ENCODE results near the gene DYNC2H1. TPM values are rescaled to one million over a fixed set of nuclear protein-coding genes. Genes with fewer than 3 reads are reported as not detected.

Gene DYNC2H1
- total RNA-seq, 1 experiment from 2014 or later = 17.2 TPM

DNA sequence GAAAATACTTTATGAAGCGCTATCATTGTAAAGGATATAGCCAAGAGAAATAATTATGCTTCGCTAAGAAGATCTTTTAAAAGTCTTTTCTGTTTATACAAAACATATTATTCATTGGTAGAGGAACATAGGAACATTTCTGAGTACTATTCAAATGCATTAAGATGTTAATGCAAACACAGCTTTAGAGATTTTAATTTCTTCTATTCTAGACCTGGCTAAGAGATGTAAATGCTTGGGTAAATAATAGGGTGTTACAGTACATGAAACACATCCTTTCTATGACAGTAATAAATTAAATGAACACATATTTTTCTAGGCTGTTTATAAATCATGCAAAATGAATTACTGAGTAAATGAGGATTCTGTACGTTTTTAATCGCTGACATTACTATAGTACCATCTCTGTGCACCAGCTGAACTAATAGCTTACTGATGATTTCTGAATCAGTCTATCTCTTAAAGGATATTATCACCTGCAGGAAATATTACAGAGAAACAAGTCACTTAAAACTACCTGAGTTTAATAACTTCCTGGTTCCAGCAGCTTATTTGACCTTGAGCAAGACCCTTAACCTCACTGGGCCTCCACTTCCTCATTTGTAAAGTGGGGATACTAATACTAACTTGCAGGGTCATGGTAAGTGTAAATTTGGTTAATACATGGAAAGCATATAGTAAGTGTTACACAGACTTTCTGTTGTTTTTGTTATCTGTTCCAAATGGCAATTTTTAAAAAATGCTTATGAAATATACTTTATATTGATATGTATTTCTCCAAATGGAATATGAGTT lies 344.9 kb downstream of the DYNC2H1 start:
- H3K4me3 Mint-ChIP-seq = 0 out of 2 replicates have a peak overlapping the region, but pooled peaks have one; percentile 8
- no peak overlapping the region for H3K27ac Mint-ChIP-seq
- DNase-seq (ENCODE audit: low spot score) (no peak), ATAC-seq (no peak)
- peaks cover 9% of the 10 kb centered on the region for H3K4me1 Mint-ChIP-seq
- TF ChIP-seq JAZF1 (CRISPR knock-in tag; IDR thresholded peaks at IDR 0.05) (no peak), NR1H2 (CRISPR knock-in tag; IDR thresholded peaks at IDR 0.05) (no peak), ESRRA (CRISPR knock-in tag; IDR thresholded peaks at IDR 0.05; ENCODE audit: borderline replicate concordance) (peak; percentile 49; the same call in 1 of the 2 replicates), ZNF121 (CRISPR knock-in tag; IDR thresholded peaks at IDR 0.05) (no peak)
- TF ChIP-seq, protein P1, sequence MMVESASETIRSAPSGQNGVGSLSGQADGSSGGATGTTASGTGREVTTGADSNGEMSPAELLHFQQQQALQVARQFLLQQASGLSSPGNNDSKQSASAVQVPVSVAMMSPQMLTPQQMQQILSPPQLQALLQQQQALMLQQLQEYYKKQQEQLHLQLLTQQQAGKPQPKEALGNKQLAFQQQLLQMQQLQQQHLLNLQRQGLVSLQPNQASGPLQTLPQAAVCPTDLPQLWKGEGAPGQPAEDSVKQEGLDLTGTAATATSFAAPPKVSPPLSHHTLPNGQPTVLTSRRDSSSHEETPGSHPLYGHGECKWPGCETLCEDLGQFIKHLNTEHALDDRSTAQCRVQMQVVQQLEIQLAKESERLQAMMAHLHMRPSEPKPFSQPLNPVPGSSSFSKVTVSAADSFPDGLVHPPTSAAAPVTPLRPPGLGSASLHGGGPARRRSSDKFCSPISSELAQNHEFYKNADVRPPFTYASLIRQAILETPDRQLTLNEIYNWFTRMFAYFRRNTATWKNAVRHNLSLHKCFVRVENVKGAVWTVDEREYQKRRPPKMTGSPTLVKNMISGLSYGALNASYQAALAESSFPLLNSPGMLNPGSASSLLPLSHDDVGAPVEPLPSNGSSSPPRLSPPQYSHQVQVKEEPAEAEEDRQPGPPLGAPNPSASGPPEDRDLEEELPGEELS (CRISPR knock-in tag; IDR thresholded peaks at IDR 0.05) = no peak
- H3K9me3 Mint-ChIP-seq = no peaks in the 10 kb centered on the region
- ChIA-PET CTCF (no interaction called here), POLR2A (no interaction called here)
- H3K36me3 Mint-ChIP-seq = no peaks in the 10 kb centered on the region
- H3K27me3 Mint-ChIP-seq (ENCODE audit: low read depth) = no peaks in the 10 kb centered on the region

- no peak for DNase-seq (ENCODE audit: low spot score)
- Mint-ChIP-seq H3K9me3 (no peaks in the 10 kb centered on the region), H3K4me3 (no peak overlapping the region), H3K27ac (no peak overlapping the region), H3K4me1 (no peaks in the 10 kb centered on the region), H3K36me3 (no peaks in the 10 kb centered on the region), H3K27me3 (ENCODE audit: low read depth) (no peaks in the 10 kb centered on the region)
- ChIA-PET CTCF (no interaction called here), POLR2A (no interaction called here)
- TF ChIP-seq IRF2 (CRISPR knock-in tag; IDR thresholded peaks at IDR 0.05; ENCODE audit: borderline replicate concordance, low read depth) = no peak
- no peak for TF ChIP-seq SP1 (CRISPR knock-in tag; conservative IDR thresholded peaks at IDR 0.05)
- no peak for TF ChIP-seq EMX1 (CRISPR knock-in tag; IDR thresholded peaks at IDR 0.05)
- TF ChIP-seq, protein P2, sequence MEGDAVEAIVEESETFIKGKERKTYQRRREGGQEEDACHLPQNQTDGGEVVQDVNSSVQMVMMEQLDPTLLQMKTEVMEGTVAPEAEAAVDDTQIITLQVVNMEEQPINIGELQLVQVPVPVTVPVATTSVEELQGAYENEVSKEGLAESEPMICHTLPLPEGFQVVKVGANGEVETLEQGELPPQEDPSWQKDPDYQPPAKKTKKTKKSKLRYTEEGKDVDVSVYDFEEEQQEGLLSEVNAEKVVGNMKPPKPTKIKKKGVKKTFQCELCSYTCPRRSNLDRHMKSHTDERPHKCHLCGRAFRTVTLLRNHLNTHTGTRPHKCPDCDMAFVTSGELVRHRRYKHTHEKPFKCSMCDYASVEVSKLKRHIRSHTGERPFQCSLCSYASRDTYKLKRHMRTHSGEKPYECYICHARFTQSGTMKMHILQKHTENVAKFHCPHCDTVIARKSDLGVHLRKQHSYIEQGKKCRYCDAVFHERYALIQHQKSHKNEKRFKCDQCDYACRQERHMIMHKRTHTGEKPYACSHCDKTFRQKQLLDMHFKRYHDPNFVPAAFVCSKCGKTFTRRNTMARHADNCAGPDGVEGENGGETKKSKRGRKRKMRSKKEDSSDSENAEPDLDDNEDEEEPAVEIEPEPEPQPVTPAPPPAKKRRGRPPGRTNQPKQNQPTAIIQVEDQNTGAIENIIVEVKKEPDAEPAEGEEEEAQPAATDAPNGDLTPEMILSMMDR (IDR thresholded peaks at IDR 0.05) = no peak
- TF ChIP-seq, protein P3, sequence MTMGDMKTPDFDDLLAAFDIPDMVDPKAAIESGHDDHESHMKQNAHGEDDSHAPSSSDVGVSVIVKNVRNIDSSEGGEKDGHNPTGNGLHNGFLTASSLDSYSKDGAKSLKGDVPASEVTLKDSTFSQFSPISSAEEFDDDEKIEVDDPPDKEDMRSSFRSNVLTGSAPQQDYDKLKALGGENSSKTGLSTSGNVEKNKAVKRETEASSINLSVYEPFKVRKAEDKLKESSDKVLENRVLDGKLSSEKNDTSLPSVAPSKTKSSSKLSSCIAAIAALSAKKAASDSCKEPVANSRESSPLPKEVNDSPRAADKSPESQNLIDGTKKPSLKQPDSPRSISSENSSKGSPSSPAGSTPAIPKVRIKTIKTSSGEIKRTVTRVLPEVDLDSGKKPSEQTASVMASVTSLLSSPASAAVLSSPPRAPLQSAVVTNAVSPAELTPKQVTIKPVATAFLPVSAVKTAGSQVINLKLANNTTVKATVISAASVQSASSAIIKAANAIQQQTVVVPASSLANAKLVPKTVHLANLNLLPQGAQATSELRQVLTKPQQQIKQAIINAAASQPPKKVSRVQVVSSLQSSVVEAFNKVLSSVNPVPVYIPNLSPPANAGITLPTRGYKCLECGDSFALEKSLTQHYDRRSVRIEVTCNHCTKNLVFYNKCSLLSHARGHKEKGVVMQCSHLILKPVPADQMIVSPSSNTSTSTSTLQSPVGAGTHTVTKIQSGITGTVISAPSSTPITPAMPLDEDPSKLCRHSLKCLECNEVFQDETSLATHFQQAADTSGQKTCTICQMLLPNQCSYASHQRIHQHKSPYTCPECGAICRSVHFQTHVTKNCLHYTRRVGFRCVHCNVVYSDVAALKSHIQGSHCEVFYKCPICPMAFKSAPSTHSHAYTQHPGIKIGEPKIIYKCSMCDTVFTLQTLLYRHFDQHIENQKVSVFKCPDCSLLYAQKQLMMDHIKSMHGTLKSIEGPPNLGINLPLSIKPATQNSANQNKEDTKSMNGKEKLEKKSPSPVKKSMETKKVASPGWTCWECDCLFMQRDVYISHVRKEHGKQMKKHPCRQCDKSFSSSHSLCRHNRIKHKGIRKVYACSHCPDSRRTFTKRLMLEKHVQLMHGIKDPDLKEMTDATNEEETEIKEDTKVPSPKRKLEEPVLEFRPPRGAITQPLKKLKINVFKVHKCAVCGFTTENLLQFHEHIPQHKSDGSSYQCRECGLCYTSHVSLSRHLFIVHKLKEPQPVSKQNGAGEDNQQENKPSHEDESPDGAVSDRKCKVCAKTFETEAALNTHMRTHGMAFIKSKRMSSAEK (CRISPR knock-in tag; IDR thresholded peaks at IDR 0.05; ENCODE audit: borderline replicate concordance) = no peak
- TF ChIP-seq HMGA2 (CRISPR knock-in tag; IDR thresholded peaks at IDR 0.05) = no peak
- ATAC-seq = no peak
Measured at GRCh38 chr11:103464420-103464819, 355.2 kb downstream of the DYNC2H1 start.

DNA sequence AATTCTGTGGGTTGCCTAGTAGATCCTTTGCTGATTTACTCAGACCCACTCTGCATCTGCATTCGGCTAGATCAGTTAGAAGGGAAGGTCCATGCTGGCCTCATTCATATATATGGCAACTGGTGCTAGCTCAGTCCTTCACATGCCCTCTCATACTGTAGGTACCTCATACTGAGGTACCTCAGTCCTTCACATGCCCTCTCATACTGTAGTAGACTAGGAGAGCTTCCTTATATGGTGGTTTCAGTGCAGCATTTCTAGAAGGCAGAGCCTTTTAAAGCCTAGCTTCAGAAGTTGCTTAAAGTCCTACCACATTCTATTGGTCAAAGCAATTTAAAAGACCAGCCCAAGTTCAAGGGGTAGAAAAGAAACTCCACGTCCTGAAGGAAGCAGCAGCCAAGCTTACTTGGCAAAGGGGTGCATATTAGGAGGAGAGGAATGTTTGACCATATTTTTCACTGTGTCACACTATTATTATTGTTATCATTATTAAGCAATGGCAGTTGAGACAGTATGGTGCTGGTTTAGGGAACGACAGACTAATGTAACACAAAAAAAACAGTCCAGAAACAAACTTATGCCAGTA lies 356.4 kb downstream of the DYNC2H1 start:
- ChIA-PET CTCF (interaction anchor here (1.0 kb wide), 1 partner anchor 135 kb away, joined by 3 read pairs; no protein-coding TSS in a partner anchor), POLR2A (no interaction called here)
- no peaks in the 10 kb centered on the region; the same call in 1 of the 2 replicates for H3K27me3 Mint-ChIP-seq (ENCODE audit: low read depth)
- H3K9me3 Mint-ChIP-seq = no peaks in the 10 kb centered on the region
- DNase-seq (ENCODE audit: low spot score) (no peak), ATAC-seq (peak; percentile 53)
- no peaks in the 10 kb centered on the region for H3K4me1 Mint-ChIP-seq
- H3K27ac Mint-ChIP-seq = no peak overlapping the region
- no peaks in the 10 kb centered on the region for H3K36me3 Mint-ChIP-seq
- no peak overlapping the region for H3K4me3 Mint-ChIP-seq
- TF ChIP-seq E2F4 (CRISPR knock-in tag; IDR thresholded peaks at IDR 0.05; ENCODE audit: borderline replicate concordance, low read depth) (no peak), ERG (CRISPR knock-in tag; IDR thresholded peaks at IDR 0.05) (no peak), GABPB1 (CRISPR knock-in tag; IDR thresholded peaks at IDR 0.05) (no peak)
- TF ChIP-seq, protein P3 (CRISPR knock-in tag; IDR thresholded peaks at IDR 0.05; ENCODE audit: borderline replicate concordance) = no peak

Data from WTC11 (cell line).